GM19240 (cell line): ENCODE measurements around the gene SENP1.

Experiments used
- DNase-seq: peaks from one replicate; pipeline ENCODE4 v3.0.0; 2011; ENCODE audit warnings: low spot score; ENCODE audit not compliant: insufficient read length

The SENP1 gene

GRCh38 chr12:48068457-48068856, 37.4 kb downstream of the SENP1 start:
- no peak for DNase-seq

GRCh38 chr12:48067250-48067938, 38.5 kb downstream of the SENP1 start:
- DNase-seq, result no peak

GRCh38 chr12:48065041-48065440, 40.8 kb downstream of the SENP1 start:
- no peak for DNase-seq

GRCh38 chr12:48063530-48063929, 42.3 kb downstream of the SENP1 start:
- DNase-seq, result no peak

GRCh38 chr12:48061938-48062719, 43.8 kb downstream of the SENP1 start:
- no peak for DNase-seq

GRCh38 chr12:48060474-48060873, 45.4 kb downstream of the SENP1 start:
- DNase-seq, result no peak

- no peak for DNase-seq
Measured at GRCh38 chr12:48058771-48059170, 47.1 kb downstream of the SENP1 start.

GRCh38 chr12:48054955-48055821, 50.7 kb downstream of the SENP1 start:
- DNase-seq, result no peak

- DNase-seq, result no peak
Measured at GRCh38 chr12:48053883-48054282, 52.0 kb downstream of the SENP1 start.

GRCh38 chr12:48053122-48053521, 52.8 kb downstream of the SENP1 start:
- no peak for DNase-seq

- DNase-seq, result no peak
Measured at GRCh38 chr12:48051681-48052080, 54.2 kb downstream of the SENP1 start.

- no peak for DNase-seq
Measured at GRCh38 chr12:48050174-48050573, 55.7 kb downstream of the SENP1 start.

- DNase-seq, result no peak
Measured at GRCh38 chr12:48045965-48046518, 59.8 kb downstream of the SENP1 start.

- no peak for DNase-seq
Measured at GRCh38 chr12:48045061-48045846, 60.6 kb downstream of the SENP1 start.

- DNase-seq, result no peak
Measured at GRCh38 chr12:48044396-48044795, 61.5 kb downstream of the SENP1 start.

GRCh38 chr12:48043771-48044170, 62.1 kb downstream of the SENP1 start:
- no peak for DNase-seq

GRCh38 chr12:48041591-48042423, 64.1 kb downstream of the SENP1 start:
- DNase-seq, result no peak

- DNase-seq, result no peak
Measured at GRCh38 chr12:48040354-48040753, 65.5 kb downstream of the SENP1 start.

- no peak for DNase-seq
Measured at GRCh38 chr12:48039151-48039550, 66.7 kb downstream of the SENP1 start.

- no peak for DNase-seq
Measured at GRCh38 chr12:48038085-48038484, 67.8 kb downstream of the SENP1 start.
